ENCODE measurements around the gene IGFBP6. TPM values are rescaled to one million over a fixed set of nuclear protein-coding genes. Genes with fewer than 3 reads are reported as not detected.
"Not testable (repeated sequence)": the region's sequence is repeated elsewhere in the genome, so short reads cannot be mapped to it uniquely, and the experiment has no call there.

Gene IGFBP6
- total RNA-seq, 1 experiment from 2014 or later = 11.5 TPM

DNA sequence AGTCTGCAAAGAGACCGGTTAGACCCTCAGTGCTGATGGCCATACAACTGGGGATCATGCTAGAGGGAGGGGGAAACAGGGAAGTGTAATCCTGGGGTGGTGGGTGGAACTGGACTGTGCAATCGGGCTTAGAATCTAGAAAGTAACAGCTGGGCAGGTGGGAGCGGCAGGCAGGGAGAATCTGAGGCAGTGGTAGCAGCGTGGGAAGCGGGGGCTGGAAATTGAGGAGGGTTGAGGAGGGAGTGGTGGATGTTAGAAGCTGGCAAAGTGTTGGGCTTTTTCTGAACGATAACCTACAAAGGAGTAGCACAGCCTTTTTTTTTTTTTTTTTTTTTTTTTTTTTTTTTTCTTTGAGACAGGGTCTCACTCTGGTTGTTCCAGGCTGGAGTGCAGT is 3.1 kb upstream of the IGFBP6 start:
- no peaks in the 10 kb centered on the region for H3K27me3 ChIP-seq
- H3K4me1 ChIP-seq = peaks cover 9% of the 10 kb centered on the region
- DNase-seq = no peak
- no peak overlapping the region for H3K27ac ChIP-seq
- H3K9me3 ChIP-seq (replicated peaks) = no peaks in the 10 kb centered on the region
- no peak overlapping the region for H3K4me3 ChIP-seq
- H3K36me3 ChIP-seq = no peaks in the 10 kb centered on the region

DNA sequence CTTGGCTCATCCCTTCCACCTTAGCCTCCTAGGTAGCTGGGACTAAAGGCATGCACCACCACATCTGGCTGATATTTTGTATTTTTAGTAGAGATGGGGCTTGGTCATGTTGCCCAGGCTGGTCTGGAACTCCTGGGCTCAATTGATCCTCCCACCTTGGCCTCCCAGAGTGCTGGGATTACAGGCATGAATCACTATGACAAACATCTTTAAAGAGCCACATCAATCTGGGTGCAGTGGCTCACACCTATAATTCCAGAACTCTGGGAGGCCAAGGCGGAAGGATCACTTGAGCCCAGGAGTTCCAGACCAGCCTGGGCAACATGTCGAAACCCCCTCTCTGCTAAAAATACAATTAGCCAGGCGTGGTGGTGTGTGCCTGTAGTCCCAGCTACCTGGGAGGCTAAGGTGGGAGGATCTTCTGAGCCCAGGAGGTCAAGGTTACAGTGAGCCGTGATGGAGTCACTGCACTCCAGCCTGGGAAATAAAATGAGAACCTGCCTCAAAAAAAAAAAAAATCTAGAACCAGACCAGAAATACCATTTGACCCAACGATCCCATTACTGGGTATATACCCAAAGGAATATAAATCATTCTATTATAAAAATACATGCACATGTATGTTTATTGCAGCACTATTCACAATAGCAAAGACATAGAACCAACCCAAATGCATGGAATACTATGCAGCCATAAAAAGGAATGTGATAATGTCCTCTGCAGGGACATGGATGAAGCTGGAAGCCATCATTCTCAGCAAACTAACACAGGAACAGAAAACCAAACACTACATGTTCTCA is 2.5 kb upstream of the IGFBP6 start:
- DNase-seq = not testable (repeated sequence)

DNA sequence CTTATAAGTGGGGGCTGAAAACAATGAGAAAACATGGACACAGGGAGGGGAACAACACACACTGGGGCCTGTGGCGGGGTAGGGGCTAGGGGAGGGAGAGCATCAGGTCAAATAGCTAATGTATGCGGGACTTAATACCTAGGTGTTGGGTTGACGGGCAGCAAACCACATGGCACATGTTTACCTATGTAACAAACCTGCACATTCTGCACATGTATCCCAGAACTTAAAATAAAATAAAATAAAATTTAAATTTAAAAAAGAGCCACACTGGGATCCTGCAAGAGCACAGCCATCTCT is 1.9 kb upstream of the IGFBP6 start:
- H3K4me1 ChIP-seq; H3K36me3 ChIP-seq; H3K9me3 ChIP-seq (replicated peaks); H3K4me3 ChIP-seq; H3K27ac ChIP-seq; H3K27me3 ChIP-seq; DNase-seq: not testable (repeated sequence)

More for the DNA sequence above, 2.5 kb upstream of the IGFBP6 start:
- H3K4me1 ChIP-seq; H3K36me3 ChIP-seq; H3K4me3 ChIP-seq; H3K27me3 ChIP-seq; H3K27ac ChIP-seq; H3K9me3 ChIP-seq (replicated peaks): not testable (repeated sequence)

DNA sequence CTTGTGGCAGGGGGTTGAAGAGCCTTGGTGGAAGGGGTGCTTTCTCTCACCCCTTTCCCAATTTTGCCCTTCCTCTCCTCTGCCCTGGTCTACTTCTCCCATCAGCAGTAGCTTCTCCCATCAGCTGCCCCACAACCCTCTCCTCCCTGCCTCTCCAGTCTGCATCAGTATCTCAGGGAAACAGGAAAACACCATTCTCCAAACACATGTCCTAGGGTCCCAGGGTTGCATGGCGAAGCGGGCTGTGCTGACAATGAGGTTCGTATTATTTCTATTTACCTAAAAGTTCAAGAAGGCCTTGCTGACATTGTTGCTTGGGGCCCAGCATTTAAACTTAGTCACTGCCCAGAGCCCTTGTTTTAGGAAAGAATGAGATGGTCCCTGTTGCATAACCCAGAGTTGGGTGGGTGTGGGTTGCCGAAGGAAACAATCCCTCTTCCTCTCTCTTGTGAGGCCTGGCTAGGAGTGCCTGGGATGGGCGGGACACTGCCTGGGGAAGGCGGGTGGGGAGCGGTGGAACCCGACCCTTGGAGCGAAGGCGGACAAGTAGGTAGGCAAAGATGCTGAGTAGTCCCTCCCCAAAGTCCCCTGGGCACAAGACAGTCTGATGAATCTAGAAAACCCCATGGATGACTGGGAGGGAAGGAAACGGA is 1.3 kb upstream of the IGFBP6 start:
- Histone ChIP-seq H3K27ac (no peak overlapping the region), H3K9me3 (replicated peaks) (no peaks in the 10 kb centered on the region), H3K4me3 (peak overlapping the region; percentile 67; the same call in 1 of the 2 replicates), H3K36me3 (no peaks in the 10 kb centered on the region), H3K27me3 (no peaks in the 10 kb centered on the region), H3K4me1 (peaks cover 9% of the 10 kb centered on the region)
- peak in 1 of 2 experiments; percentile 44 for DNase-seq

DNA sequence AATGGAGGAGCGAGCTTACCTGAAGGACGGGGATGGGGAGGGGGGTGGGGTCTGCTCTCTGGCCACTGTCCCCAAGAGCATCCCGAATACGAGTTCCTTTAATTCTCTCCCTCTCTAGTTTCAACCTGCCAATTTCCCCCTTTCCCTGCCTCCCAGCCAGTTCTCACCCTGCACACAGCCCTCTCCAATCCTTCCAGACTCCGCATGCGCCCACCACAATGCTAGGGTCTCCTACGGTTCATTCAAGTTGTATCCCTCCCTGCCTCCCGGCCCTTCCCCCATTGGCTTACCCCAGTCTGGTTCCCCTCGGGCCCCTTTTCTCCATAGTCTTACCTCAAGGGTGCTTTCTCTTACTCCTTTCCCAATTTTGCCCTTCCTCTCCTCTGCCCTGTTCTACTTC is 708 bp upstream of the IGFBP6 start:
- Histone ChIP-seq H3K4me1 (peaks cover 9% of the 10 kb centered on the region), H3K36me3 (no peaks in the 10 kb centered on the region), H3K27me3 (no peaks in the 10 kb centered on the region), H3K4me3 (peak overlapping the region; percentile 67), H3K27ac (no peak overlapping the region), H3K9me3 (replicated peaks) (no peaks in the 10 kb centered on the region)
- peak in 1 of 2 experiments; percentile 15 for DNase-seq

DNA sequence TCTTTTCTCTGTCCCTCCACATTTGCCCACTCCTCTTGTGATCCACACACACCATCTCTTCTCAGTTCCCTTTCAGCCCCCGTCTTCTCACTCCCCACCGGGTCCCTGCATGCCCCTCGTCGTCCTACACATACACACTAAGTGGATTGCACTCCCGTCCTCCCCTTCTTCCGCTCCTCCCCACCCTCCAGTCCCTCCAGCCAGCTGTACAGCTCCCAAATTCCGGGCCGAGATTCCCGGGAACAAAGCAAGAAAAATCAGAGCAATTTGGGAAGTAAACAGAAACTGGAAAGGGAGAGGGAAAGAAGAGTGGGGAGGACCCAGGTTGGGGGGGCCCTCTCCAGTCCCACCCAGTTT is 282 bp upstream of the IGFBP6 start:
- no peaks in the 10 kb centered on the region for H3K27me3 ChIP-seq
- peak; percentile 33 to 39 for DNase-seq
- H3K9me3 ChIP-seq (replicated peaks) = no peaks in the 10 kb centered on the region
- peaks cover 9% of the 10 kb centered on the region for H3K4me1 ChIP-seq
- no peaks in the 10 kb centered on the region for H3K36me3 ChIP-seq
- peak overlapping the region; percentile 51; the same call in 1 of the 2 replicates for H3K27ac ChIP-seq
- peak overlapping the region; percentile 67 for H3K4me3 ChIP-seq

DNA sequence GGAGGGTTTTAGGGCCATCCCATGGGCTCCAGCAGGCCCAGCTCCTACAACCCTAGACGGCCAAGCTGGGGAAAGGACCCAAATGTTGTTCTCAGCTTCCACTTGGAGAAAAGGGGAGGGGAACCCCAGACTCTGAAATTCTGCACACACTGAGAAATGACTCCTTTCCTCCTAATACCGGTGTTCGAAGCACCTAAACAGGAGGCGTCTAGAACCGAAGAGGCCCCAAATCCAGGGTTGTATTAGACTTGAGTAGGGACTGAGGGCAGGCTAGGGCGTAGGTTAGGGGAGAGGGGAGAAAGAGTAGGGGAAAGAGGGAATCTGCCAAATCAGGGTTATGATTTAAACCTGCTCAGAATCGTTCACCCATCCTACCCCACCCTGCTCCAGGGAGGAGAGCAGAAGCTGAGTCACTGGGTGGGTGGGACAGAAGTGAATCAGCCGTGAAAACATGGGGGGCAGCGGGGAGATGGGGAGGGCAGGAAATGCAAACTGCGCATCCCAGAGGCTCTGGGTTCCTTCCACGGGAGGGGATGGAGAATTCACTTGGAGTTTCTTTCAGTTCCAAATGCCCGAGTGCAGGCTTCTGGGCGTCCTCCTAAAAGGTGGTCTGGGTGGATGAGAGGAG is 1.0 kb downstream of the IGFBP6 start:
- peak; percentile 36 to 40 for DNase-seq
- Histone ChIP-seq H3K27ac (peak overlapping the region; percentile 51), H3K4me1 (peaks cover 9% of the 10 kb centered on the region), H3K4me3 (peak overlapping the region; percentile 67), H3K27me3 (no peaks in the 10 kb centered on the region), H3K36me3 (no peaks in the 10 kb centered on the region), H3K9me3 (replicated peaks) (no peaks in the 10 kb centered on the region)

DNA sequence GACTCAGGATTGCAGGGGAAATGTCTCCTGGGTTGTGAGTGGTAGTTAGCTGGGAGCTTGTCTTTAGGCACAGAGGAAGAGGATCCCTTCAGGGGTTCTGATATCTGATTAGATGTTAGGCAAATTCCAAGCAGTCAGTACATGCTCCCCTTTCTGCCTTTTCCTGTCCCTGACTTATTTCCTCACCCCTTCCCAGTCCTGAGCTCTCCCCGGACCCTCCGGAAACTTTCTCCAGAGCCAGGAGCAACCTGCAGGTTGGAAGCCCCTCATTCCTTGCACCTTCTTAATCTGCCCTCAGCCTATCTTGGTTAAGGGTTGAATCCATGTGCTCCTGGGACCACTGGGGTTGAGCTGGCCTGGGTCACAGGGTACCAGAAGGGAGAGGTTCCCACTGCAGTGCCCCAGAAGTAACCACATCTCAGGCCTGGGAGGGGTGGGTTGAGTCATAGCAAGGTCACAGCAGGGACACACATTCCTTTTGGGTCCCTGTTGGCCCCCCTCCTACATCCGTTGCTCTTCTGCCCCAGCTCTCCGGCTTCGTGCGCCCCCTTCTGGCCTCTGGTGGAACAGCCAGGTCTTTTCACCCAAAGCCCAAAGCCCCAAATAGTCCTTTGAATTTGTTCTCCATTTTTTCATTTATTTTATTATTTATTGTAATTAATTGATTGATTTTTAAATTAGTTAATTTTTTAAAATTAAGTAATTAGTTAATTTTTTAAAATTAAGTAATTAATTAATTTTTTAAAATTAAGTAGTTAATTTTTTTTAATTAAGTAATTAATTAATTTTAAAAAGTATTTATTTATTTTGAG is 1.8 kb downstream of the IGFBP6 start:
- no peaks in the 10 kb centered on the region for H3K9me3 ChIP-seq (replicated peaks)
- H3K4me1 ChIP-seq = peaks cover 9% of the 10 kb centered on the region
- H3K36me3 ChIP-seq = no peaks in the 10 kb centered on the region
- H3K4me3 ChIP-seq = peak overlapping the region; percentile 67
- no peaks in the 10 kb centered on the region for H3K27me3 ChIP-seq
- DNase-seq = peak; percentile 90 to 94
- H3K27ac ChIP-seq = peak overlapping the region; percentile 51

DNA sequence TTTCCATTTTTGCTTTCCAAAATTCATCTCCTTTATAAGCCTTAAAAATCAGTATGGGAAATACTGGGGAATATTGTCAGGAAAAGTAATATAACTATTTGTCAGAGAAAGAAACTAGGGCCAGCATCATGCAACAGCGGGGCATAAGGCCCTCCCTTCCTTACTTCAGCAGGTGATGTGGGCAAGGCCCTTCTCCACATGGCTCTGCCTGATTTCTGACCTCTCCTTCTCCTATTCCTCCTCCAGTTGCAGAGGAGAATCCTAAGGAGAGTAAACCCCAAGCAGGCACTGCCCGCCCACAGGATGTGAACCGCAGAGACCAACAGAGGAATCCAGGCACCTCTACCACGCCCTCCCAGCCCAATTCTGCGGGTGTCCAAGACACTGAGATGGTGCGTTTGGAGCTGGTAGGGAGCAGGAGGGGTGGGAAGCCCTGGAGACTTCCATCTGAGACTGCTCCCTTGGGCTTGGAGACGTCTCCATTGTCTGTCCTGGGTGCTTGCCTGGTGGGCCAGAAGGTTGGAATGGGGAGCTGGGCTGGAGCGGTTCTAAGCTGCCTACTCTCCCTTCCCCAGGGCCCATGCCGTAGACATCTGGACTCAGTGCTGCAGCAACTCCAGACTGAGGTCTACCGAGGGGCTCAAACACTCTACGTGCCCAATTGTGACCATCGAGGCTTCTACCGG is 3.1 kb downstream of the IGFBP6 start:
- DNase-seq = no peak
- no peak overlapping the region for H3K27ac ChIP-seq
- no peak overlapping the region for H3K4me3 ChIP-seq
- H3K9me3 ChIP-seq (replicated peaks) = no peaks in the 10 kb centered on the region
- H3K27me3 ChIP-seq = no peaks in the 10 kb centered on the region
- H3K4me1 ChIP-seq = peaks cover 9% of the 10 kb centered on the region
- H3K36me3 ChIP-seq = no peaks in the 10 kb centered on the region

DNA sequence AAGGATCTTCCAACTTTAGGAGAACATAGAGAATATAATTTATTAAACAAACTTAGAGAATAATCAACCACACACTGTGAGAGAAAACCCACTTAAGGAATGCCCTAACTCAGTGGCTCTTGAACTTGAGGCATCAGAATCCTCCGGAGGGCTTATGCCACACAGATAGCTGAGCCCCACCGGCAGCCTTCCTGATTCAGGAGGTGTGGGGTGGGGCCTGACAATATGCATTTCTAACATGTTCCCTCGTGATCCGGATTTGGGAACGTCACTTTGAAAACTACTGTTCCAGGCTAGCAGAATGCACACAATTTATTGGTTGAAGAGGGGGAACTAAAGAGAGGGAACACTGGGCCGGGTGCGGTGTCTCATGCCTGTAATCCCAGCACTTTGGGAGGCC is 3.8 kb downstream of the IGFBP6 start:
- H3K9me3 ChIP-seq (replicated peaks) = no peaks in the 10 kb centered on the region
- H3K4me1 ChIP-seq = peaks cover 6% of the 10 kb centered on the region
- no peak for DNase-seq
- H3K36me3 ChIP-seq = no peaks in the 10 kb centered on the region
- H3K27me3 ChIP-seq = no peaks in the 10 kb centered on the region
- H3K4me3 ChIP-seq = no peak overlapping the region
- no peak overlapping the region for H3K27ac ChIP-seq

DNA sequence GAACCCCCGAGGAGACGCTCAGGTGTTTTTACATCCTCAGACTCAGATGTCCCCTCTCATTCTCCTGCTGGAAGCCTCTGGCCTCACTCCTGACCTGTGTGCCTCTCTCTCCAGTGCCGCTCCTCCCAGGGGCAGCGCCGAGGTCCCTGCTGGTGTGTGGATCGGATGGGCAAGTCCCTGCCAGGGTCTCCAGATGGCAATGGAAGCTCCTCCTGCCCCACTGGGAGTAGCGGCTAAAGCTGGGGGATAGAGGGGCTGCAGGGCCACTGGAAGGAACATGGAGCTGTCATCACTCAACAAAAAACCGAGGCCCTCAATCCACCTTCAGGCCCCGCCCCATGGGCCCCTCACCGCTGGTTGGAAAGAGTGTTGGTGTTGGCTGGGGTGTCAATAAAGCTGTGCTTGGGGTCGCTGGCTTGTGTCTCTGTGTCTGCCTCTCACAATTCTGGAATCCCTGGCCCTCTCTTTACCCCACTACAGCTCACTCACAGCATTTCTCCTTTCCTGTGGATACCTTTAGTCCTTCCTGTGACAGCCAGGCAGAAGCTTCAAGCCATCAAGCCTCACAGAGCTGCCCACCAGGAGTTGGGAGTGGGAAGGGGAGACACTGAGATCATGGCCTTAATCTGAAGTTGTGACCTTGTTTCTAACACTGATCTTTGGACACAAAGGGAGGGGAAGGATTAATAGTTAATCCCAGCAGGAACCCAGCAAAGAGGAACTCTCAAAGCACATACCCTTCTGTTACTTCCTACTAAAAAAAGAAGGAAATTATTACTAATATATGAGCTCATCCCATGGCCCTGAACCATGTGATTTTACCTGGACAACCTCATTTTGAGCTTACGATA is 4.7 kb downstream of the IGFBP6 start:
- no peaks in the 10 kb centered on the region for H3K27me3 ChIP-seq
- DNase-seq = no peak
- H3K27ac ChIP-seq = no peak overlapping the region
- peaks cover 6% of the 10 kb centered on the region for H3K4me1 ChIP-seq
- no peak overlapping the region for H3K4me3 ChIP-seq
- no peaks in the 10 kb centered on the region for H3K36me3 ChIP-seq
- H3K9me3 ChIP-seq (replicated peaks) = no peaks in the 10 kb centered on the region

DNA sequence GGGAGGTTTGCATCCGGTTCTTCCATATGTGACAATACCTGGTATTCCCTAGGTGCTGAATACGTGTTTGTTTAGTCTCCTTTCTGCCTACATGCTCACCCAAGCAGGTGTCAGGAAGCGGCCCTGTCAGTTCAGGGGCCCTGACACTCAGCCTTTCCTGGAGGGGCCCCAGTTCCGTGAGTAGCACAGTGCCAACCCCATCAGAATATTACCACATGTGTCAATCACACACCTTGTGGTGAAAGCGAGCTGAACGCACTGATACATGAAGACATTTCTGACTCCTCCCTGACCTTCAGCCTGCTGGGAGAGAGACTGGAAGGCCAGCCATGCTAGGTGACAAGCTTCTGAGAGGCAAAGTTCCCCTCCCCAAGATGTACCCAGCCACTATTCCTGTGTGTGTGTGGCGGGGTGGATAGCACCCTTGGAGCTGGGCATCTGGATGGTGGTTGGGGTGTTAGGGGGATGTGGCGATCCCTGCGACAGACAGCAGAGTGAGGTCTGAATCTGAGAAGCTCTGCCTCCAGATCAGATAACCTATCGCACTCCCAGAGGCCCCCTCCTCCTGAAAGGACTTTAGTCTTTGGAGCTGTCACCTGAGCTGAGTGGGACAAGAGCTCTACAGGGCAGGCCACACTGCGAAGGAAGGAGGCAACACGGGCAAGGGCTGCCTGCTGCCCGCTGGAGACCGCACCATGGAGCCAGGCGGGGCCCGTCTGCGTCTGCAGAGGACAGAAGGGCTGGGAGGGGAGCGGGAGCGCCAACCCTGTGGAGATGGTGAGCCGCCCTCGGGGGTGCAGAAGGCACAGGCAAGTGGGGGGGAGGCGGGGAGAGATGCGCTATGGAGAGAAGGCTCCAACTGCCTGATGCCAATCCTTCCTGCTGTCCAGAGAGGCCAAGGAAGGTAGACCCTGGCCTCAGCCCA is 5.7 kb downstream of the IGFBP6 start, which contains the start of gene SOAT2:
TSS of gene SOAT2 (plus strand) at position 604 of the 925 bp plus-strand sequence. CDS start at position 696, 92 bp downstream.
- no peak for DNase-seq
- no peaks in the 10 kb centered on the region for H3K27me3 ChIP-seq
- no peak within 1 kb of the TSS for H3K27ac ChIP-seq
- no peaks in the 10 kb centered on the region for H3K9me3 ChIP-seq (replicated peaks)
- peaks cover 6% of the 10 kb centered on the region for H3K4me1 ChIP-seq
- H3K4me3 ChIP-seq = no peak within 1 kb of the TSS
- H3K36me3 ChIP-seq = no peaks in the 10 kb centered on the region

DNA sequence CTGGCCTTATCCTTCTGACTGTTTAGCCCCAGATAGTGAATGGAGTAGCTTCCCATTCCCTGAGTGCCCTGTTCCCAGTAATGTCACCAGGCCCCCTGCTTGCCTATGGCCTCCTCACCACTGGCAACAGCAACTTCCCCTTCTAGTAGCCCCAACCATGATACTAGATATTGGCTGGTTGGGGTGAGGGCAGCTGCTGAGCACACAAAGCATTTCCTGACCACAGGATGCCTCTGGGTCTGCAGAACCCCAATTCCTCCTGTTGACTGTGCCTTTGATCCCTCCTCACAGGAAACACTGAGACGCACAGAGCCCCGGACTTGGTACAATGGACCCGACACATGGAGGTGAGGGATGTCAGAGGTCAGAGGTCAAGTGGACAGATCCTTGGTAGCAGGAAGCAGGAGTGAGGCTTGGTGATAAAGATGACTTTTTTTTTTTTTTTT is 6.4 kb downstream of the IGFBP6 start:
- peak in 1 of 2 experiments; percentile 32 for DNase-seq
- no peaks in the 10 kb centered on the region for H3K9me3 ChIP-seq (replicated peaks)
- no peak overlapping the region for H3K4me3 ChIP-seq
- H3K27me3 ChIP-seq = no peaks in the 10 kb centered on the region
- H3K4me1 ChIP-seq = peaks cover 5% of the 10 kb centered on the region
- H3K27ac ChIP-seq = no peak overlapping the region
- H3K36me3 ChIP-seq = no peaks in the 10 kb centered on the region

Data from SJCRH30 (cell line).